HL-60 (cell line): Measurements from ENCODE around the gene CHMP6.

ENCODE experiments used
- GABPA ChIP-seq: IDR thresholded peaks from 2 replicates; pipeline ENCODE4 v1.6.1; 2012; ENCODE audit warnings: low read depth
- POLR2AphosphoS5 ChIP-seq: IDR thresholded peaks from 2 replicates; pipeline ENCODE4 v1.6.1; 2012; ENCODE audit warnings: low read depth
- TF ChIP-seq, protein P1 (sequence below): IDR thresholded peaks from one replicate; pipeline ENCODE4 v1.5.1; 2011; ENCODE audit warnings: low read length, control low read depth, inconsistent platforms; ENCODE audit not compliant: insufficient read depth

DNA sequence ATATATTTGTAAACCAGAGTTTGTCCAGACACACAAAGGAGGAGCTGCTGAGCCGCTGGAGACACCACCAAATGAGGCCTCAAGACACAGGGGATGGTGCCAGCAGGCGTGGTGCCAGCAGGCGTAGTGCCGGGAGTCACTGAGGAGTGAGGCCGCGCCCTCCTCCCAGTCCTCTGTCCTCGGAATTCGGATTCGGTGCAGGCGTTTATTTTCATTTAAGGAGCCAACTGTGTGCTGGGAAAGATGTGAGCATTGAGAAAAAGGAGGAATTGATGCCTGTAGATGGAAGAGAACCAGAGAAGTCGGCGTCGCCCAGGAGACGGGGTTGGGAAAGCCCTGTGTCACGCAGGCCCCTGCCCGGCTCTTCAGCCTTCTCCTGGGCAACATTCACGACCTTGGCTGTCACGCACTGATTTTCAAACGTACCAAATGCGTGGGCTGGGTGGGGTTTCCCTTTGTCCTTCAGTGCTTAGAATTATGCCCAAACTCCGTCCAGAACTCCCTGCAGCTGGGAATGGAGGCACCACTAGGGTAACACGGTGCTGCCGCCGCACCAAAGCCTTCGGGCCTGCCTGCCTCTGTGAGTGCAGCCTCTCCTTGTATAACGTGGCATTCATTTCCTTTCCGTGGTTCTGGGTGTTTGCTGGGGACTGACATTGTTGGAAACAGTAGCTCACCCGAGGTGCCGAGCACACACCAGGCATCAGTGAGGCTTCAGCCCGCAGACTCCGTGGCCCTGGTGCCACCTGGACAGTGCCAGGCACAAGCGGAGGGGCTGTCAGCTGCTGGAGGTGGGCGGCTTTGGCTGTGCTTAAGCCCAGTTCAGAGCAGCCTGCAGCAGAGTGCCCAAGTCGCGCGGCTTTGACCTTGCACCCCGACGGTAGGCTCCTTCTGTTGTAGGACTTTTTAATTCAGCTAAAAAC, 49.0 kb upstream of the CHMP6 start:
- TF ChIP-seq, protein P1, sequence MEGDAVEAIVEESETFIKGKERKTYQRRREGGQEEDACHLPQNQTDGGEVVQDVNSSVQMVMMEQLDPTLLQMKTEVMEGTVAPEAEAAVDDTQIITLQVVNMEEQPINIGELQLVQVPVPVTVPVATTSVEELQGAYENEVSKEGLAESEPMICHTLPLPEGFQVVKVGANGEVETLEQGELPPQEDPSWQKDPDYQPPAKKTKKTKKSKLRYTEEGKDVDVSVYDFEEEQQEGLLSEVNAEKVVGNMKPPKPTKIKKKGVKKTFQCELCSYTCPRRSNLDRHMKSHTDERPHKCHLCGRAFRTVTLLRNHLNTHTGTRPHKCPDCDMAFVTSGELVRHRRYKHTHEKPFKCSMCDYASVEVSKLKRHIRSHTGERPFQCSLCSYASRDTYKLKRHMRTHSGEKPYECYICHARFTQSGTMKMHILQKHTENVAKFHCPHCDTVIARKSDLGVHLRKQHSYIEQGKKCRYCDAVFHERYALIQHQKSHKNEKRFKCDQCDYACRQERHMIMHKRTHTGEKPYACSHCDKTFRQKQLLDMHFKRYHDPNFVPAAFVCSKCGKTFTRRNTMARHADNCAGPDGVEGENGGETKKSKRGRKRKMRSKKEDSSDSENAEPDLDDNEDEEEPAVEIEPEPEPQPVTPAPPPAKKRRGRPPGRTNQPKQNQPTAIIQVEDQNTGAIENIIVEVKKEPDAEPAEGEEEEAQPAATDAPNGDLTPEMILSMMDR: no peak
- TF ChIP-seq POLR2AphosphoS5 (no peak), GABPA (no peak)
